NOMO-1 (cell line): Measurements from ENCODE around the gene KHNYN.

Experiments
- DNase-seq, 2 experiments: peaks; one replicate each; lab custom pipeline; 2025; ENCODE audit not compliant: unreplicated experiment in 2 of 2; lab: John Stamatoyannopoulos, UW

Gene KHNYN

GRCh38 chr14:24422261-24422660 is 7.5 kb upstream of the KHNYN start:
- DNase-seq, result peak in 1 of 2 experiments; percentile 11

- no peak for DNase-seq
These were observed 6.8 kb upstream of the KHNYN start for GRCh38 chr14:24422694-24423601.

- DNase-seq, result no peak
These were observed 4.0 kb upstream of the KHNYN start for GRCh38 chr14:24425704-24426103.

- no peak for DNase-seq
These were observed 3.4 kb upstream of the KHNYN start for GRCh38 chr14:24426150-24426911.

GRCh38 chr14:24426912-24427536 is 2.7 kb upstream of the KHNYN start:
- DNase-seq, result no peak

GRCh38 chr14:24427537-24428508 is 1.9 kb upstream of the KHNYN start:
- no peak for DNase-seq

GRCh38 chr14:24428628-24429394 is 943 bp upstream of the KHNYN start:
- DNase-seq, result no peak

- DNase-seq, result peak; percentile 47 to 76
These were observed 458 bp downstream of the KHNYN start for GRCh38 chr14:24430143-24430681.

- peak in 1 of 2 experiments; percentile 3 for DNase-seq
These were observed 1.2 kb downstream of the KHNYN start for GRCh38 chr14:24430682-24431568.

- peak; percentile 87 for DNase-seq
These were observed 2.0 kb downstream of the KHNYN start for GRCh38 chr14:24431569-24432258.

- no peak for DNase-seq
These were observed 2.7 kb downstream of the KHNYN start for GRCh38 chr14:24432259-24433131.

GRCh38 chr14:24434036-24434435 is 4.3 kb downstream of the KHNYN start:
- no peak for DNase-seq

GRCh38 chr14:24434676-24435075 is 4.9 kb downstream of the KHNYN start:
- no peak for DNase-seq

- no peak for DNase-seq
These were observed 5.5 kb downstream of the KHNYN start for GRCh38 chr14:24435192-24435810.

GRCh38 chr14:24435998-24436354 is 6.2 kb downstream of the KHNYN start:
- no peak for DNase-seq

GRCh38 chr14:24436355-24437019 is 6.7 kb downstream of the KHNYN start:
- peak; percentile 30 to 57 for DNase-seq
